Gastrocnemius medialis (tissue), 4 donors: ENCODE measurements around the gene ENDOU.

Experiments
- CTCF ChIP-seq, 5 experiments: fragments of 450-650 bp in 3 of 5; fragments of 200-600 bp in 2 of 5; sonication (generic) in 2 of 5; IDR thresholded peaks in 4 of 5; conservative IDR thresholded peaks in 1 of 5; 1 replicate in 4 of 5; 2 replicates in 1 of 5; pipeline ENCODE4 v1.5.1; 2016 to 2019; ENCODE audit warnings: antibody characterized with exemption in 5 of 5, mild to moderate bottlenecking in 3 of 5, moderate library complexity in 3 of 5
- POLR2A ChIP-seq, 2 donors: fragments of 450-650 bp; IDR thresholded peaks; one replicate each; pipeline ENCODE4 v1.6.1; 2017; ENCODE audit warnings: antibody characterized with exemption in 2 of 2, mild to moderate bottlenecking in 2 of 2, moderate library complexity in 2 of 2

- TF ChIP-seq POLR2A (IDR thresholded peaks at IDR 0.05) (no peak), CTCF (IDR thresholded peaks at IDR 0.05 in 4 of 5, conservative IDR thresholded peaks at IDR 0.05 in 1 of 5) (no peak)
These were observed 36.1 kb downstream of the ENDOU start for GRCh38 chr12:47689215-47689614.
